Mucosa of rectum (tissue), 2 donors: ENCODE data around the gene C4B.
"Not testable (repeated sequence)": the region's sequence is repeated elsewhere in the genome, so short reads cannot be mapped to it uniquely, and the experiment has no call there.

Experiments used
- H3K27ac ChIP-seq, 2 donors: one replicate each; pipeline ENCODE4 v1.7.0; 2013; ENCODE audit warnings: inconsistent platforms in 2 of 2, low read depth in 2 of 2, low read length in 2 of 2
- H3K27me3 ChIP-seq, 2 donors: one replicate each; pipeline ENCODE4 v1.7.0; 2013; ENCODE audit warnings: low read length in 2 of 2; ENCODE audit not compliant: control insufficient read depth in 2 of 2, insufficient read depth in 2 of 2
- H3K36me3 ChIP-seq, 2 donors: one replicate each; pipeline ENCODE4 v1.7.0; 2013; ENCODE audit warnings: low read length in 2 of 2; ENCODE audit not compliant: control insufficient read depth in 2 of 2, insufficient read depth in 2 of 2
- H3K4me1 ChIP-seq, 2 donors: one replicate each; pipeline ENCODE4 v1.7.0; 2013; ENCODE audit warnings: low read length in 2 of 2, mild to moderate bottlenecking in 1 of 2; ENCODE audit not compliant: control insufficient read depth in 2 of 2, insufficient read depth in 2 of 2
- H3K4me3 ChIP-seq, 2 donors: one replicate each; pipeline ENCODE4 v1.7.0; 2013; ENCODE audit warnings: low read length in 2 of 2
- H3K9ac ChIP-seq, 2 donors: one replicate each; pipeline ENCODE4 v1.7.0; 2013; ENCODE audit warnings: low read length in 2 of 2, low read depth in 1 of 2, mild to moderate bottlenecking in 1 of 2
- H3K9me3 ChIP-seq, 2 donors: one replicate each; pipeline ENCODE4 v1.7.0; 2013; ENCODE audit warnings: low read length in 2 of 2; ENCODE audit not compliant: control insufficient read depth in 2 of 2
- donor health status: healthy.
- donor health status: Normal muscosa, but diverticular disease.

The C4B gene

GRCh38 chr6:32043589-32044380, 29.2 kb downstream of the C4B start:
- not testable (repeated sequence) for H3K9me3 ChIP-seq, H3K27me3 ChIP-seq, H3K4me3 ChIP-seq, H3K36me3 ChIP-seq, H3K9ac ChIP-seq, H3K4me1 ChIP-seq, H3K27ac ChIP-seq

- H3K4me1 ChIP-seq, H3K27ac ChIP-seq, H3K27me3 ChIP-seq, H3K4me3 ChIP-seq, H3K36me3 ChIP-seq, H3K9me3 ChIP-seq, H3K9ac ChIP-seq: not testable (repeated sequence)
Observed at GRCh38 chr6:32044916-32045315, 30.3 kb downstream of the C4B start.

- H3K4me1 ChIP-seq = peaks cover 0 to 4% of the 10 kb centered on the region in 2 donors
- H3K9ac ChIP-seq = no peak overlapping the region
- H3K27me3 ChIP-seq = no peaks in the 10 kb centered on the region
- H3K9me3 ChIP-seq = no peaks in the 10 kb centered on the region
- peak overlapping the region; percentile 23 to 67 for H3K27ac ChIP-seq
- no peak overlapping the region for H3K4me3 ChIP-seq
- H3K36me3 ChIP-seq = peaks cover 0 to 3% of the 10 kb centered on the region in 2 donors
Observed at GRCh38 chr6:32045811-32046449, 31.3 kb downstream of the C4B start.

- Histone ChIP-seq H3K4me3 (no peak overlapping the region), H3K27ac (peak overlapping the region; percentile 38 to 67), H3K9me3 (no peaks in the 10 kb centered on the region), H3K27me3 (no peaks in the 10 kb centered on the region), H3K9ac (no peak overlapping the region), H3K4me1 (peaks cover 0 to 4% of the 10 kb centered on the region in 2 donors), H3K36me3 (peaks cover 0 to 3% of the 10 kb centered on the region in 2 donors)
Observed at GRCh38 chr6:32046450-32047083, 32.0 kb downstream of the C4B start.

GRCh38 chr6:32047084-32047478, 32.5 kb downstream of the C4B start:
- Histone ChIP-seq H3K9ac (no peak overlapping the region), H3K4me1 (peaks cover 0 to 4% of the 10 kb centered on the region in 2 donors), H3K9me3 (no peaks in the 10 kb centered on the region), H3K4me3 (no peak overlapping the region), H3K36me3 (peaks cover 0 to 3% of the 10 kb centered on the region in 2 donors), H3K27ac (peak overlapping the region; percentile 38 to 67), H3K27me3 (no peaks in the 10 kb centered on the region)

GRCh38 chr6:32047539-32047854, 32.9 kb downstream of the C4B start:
- Histone ChIP-seq H3K9ac (no peak overlapping the region), H3K4me3 (no peak overlapping the region), H3K36me3 (peaks cover 0 to 3% of the 10 kb centered on the region in 2 donors), H3K27me3 (no peaks in the 10 kb centered on the region), H3K4me1 (peaks cover 0 to 4% of the 10 kb centered on the region in 2 donors), H3K9me3 (no peaks in the 10 kb centered on the region), H3K27ac (no peak overlapping the region)

- no peaks in the 10 kb centered on the region for H3K9me3 ChIP-seq
- H3K27me3 ChIP-seq = no peaks in the 10 kb centered on the region
- H3K27ac ChIP-seq = no peak overlapping the region
- no peak overlapping the region for H3K9ac ChIP-seq
- H3K4me1 ChIP-seq = peaks cover 0 to 4% of the 10 kb centered on the region in 2 donors
- H3K4me3 ChIP-seq = no peak overlapping the region
- H3K36me3 ChIP-seq = peaks cover 0 to 3% of the 10 kb centered on the region in 2 donors
Observed at GRCh38 chr6:32047855-32048766, 33.5 kb downstream of the C4B start.

- H3K27me3 ChIP-seq, H3K36me3 ChIP-seq, H3K9ac ChIP-seq, H3K9me3 ChIP-seq, H3K4me1 ChIP-seq, H3K27ac ChIP-seq, H3K4me3 ChIP-seq: not testable (repeated sequence)
Observed at GRCh38 chr6:32049149-32049548, 34.6 kb downstream of the C4B start.

GRCh38 chr6:32049736-32050135, 35.1 kb downstream of the C4B start:
- H3K4me1 ChIP-seq, H3K9me3 ChIP-seq, H3K4me3 ChIP-seq, H3K9ac ChIP-seq, H3K27ac ChIP-seq, H3K27me3 ChIP-seq, H3K36me3 ChIP-seq: not testable (repeated sequence)
